CD4-positive, alpha-beta T cell treated with Interleukin-21 for 1 hour (primary cell): Measurements from ENCODE around the gene NAE1.
"Not testable (repeated sequence)": the region's sequence is repeated elsewhere in the genome, so short reads cannot be mapped to it uniquely, and the experiment has no call there.

Source experiments
- DNase-seq: peaks from one replicate; pipeline ENCODE4 v3.0.0-alpha.2; 2020

The NAE1 gene

DNA sequence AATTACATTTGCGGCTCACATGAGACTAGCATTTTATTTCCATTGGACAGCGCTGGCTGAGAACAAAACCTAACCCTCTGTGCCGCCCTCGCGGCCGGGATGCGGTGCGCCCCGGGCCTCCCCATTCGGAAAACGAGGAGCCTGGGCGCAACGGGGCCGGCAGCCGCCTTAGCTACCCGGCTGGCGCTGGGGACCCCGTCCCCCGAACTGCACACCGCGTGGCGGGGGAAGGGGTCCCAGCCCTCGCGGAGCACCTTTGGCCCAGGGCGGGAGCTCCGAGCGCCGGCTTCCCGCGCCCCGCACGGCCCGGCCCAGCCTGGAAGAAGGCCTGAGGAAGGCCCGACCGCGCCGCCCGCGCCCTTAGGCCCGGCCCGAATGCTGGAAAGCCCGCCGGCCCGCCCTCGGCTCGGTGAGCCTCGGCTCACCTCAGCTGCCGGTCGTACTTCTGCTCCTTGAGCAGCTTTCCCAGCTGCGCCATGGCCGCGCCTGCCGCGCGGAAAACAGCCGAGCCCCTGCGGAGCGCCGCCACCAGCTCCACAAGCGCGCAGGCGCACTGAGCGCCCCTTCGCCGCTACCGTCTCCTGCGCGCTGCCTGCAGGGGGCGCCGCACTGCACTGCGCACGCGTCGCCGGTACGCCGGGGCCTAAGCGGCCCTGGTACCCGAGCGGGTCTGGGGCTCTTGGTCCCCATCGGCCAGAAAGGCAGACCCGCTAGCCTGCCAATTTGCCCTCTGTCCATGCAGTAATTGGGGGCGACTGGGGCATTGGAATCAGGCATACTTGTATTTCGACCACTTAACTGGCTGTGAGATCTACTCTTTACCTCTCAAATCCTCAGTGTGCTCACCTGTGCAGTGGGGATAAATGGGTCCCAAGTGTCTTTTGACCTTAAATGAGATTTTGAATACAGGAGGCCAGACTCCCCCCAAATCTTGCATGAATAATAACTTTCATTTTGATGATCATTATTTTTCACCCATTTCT lies at the start of gene NAE1:
Gene NAE1 (minus strand): TSS at position 555 of the 983 bp plus-strand sequence. CDS start 77 bp downstream, at position 478.
- DNase-seq, result peak; percentile 90

DNA sequence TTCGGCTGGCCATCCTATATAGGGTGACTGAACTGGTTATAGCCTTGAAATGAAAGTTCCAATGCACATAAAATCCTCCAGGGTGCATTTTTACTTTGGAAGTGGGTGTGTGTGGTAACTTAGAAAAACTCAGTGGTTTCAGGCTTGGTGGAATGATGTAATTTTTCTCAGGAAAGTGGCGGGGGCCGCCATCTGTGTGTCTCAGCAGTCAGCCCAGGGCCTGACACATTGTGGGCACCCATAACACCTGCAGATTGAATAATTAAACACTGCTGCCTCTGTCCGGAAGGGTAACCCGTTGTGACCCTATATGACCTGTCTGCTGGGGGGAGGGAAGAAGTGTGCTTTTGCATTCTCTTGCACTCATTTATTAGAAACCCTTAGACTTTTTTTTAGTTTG lies 47.3 kb upstream of the NAE1 start:
- DNase-seq, result peak; percentile 7

- peak; percentile 6 for DNase-seq
Measured at GRCh38 chr16:66874079-66874775, 43.5 kb upstream of the NAE1 start.

DNA sequence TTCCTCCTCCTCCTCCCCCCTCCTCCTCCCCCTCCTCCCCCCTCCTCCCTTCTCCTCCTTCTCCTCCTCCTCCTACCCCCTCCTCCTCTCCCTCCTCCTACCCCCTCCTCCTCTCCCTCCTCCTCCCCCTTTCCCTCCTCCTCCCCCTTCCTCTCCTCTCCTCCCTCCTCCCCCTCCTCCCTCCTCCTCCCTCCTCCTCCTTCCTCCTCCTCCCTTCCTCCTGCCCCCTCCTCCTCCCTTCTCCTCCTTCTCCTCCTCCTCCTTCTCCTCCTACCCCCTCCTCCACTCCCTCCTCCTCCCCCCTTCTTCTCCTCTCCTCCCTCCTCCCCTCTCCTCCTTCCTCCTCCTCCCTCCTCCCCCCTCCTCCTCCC lies 42.9 kb upstream of the NAE1 start:
- no peak for DNase-seq

DNA sequence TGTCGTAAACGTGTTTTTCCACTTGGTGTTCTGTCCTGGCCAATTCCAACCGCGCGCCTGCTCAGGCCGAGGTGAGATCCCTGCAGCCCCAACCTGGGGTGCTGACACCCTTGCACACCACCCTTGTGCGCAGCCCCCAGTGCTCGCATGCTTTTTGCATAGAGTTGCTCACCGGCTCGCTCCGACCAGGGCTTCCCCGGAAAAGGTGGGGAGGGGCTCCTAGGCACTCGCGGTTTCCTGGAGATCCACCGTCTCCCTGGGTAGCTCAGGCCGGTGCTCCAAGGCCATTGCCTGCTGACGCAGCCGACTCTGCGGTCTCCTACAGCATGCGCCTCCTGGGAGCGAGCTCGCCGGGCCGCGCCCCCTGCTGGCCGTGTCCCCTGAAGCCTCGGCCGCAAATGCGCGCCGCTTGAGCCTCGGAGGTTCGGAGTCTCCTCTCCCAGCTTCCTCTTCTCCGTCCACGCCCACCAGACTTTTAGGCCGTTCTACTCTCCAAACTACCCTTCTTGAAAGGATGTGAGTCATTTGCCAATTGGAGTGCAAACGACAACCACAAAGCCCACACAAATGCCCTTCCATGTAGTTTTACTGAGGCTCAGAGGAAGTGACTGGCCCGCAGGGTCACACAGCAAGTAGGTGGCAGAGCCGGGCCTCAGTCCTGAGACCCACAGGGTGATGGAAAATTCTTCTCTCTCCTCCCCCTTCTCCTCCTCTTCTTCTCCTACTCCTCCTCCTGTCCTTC lies 42.3 kb upstream of the NAE1 start:
- DNase-seq, result peak; percentile 89

- no peak for DNase-seq
Measured at GRCh38 chr16:66872559-66872942, 41.8 kb upstream of the NAE1 start.

GRCh38 chr16:66871840-66872239 lies 41.1 kb upstream of the NAE1 start:
- no peak for DNase-seq

GRCh38 chr16:66871363-66871762 lies 40.6 kb upstream of the NAE1 start:
- not testable (repeated sequence) for DNase-seq

- no peak for DNase-seq
Measured at GRCh38 chr16:66869424-66869823, 38.6 kb upstream of the NAE1 start.

GRCh38 chr16:66863707-66864106 lies 32.9 kb upstream of the NAE1 start:
- DNase-seq, result no peak

- no peak for DNase-seq
Measured at GRCh38 chr16:66862023-66862520, 31.3 kb upstream of the NAE1 start.

DNA sequence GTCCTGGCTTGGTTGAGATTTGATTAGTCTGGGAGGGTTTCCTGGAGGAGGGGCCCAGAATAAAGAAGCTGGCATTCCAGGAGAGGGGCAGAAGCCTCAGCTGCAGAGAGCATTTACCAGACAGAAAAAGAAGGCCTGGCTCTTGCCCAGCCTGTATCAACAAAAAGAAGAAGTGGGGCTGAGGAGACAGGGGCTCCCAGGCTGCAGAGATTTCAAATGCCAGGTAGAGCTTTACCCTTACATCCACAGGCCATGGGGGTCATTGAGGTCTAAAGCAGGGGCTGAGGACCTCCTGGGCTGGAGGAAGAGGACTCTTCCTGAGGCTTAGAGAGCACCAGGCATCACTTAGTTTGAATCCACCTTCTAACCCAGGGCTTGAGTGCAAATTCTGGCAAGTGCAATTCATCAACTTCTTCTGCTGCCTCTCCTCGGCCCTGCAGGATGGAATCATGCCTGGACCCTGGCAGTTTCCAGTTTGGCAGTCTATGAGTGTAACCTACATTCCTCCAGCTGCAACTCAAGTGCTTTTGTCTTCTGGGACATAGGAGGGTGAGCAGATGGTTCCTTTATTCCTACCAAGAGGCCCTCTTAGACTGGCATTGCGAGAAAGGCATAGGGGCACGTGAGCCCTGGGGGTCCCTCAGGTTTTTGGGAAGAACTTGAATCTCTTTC lies 28.8 kb upstream of the NAE1 start:
- DNase-seq, result no peak

DNA sequence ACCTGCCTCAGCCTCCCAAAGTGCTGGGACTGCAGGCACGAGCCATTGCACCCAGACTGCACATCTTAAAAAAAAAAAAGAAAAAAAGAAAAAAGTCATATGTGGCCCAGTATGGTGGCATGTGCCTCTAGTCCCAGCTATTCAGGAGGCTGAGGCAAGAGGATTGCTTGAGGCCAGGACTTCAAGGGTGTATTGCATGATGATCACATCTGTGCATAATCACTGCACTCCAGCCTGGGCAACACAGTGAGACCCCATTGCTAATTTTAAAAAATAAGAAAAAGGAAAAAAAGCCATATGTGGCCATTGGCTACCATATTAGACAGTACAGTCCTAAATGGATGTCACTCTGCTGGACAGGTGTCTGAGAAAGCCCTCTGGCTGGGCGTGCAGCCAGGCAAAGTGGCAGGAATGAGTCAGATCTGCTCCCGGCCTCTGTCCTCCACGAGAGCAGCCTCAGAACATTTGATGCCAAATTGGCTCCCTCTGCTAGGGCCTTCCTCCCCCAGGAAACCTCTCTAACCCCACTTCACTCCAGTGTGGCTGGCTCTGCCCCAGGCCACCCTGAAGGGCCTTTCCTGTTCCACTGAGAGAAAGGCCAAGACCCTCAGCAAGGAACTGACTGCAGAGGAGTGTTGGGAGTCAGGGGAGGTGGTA lies 28.1 kb upstream of the NAE1 start:
- no peak for DNase-seq

- DNase-seq, result no peak
Measured at GRCh38 chr16:66857437-66857836, 26.7 kb upstream of the NAE1 start.

DNA sequence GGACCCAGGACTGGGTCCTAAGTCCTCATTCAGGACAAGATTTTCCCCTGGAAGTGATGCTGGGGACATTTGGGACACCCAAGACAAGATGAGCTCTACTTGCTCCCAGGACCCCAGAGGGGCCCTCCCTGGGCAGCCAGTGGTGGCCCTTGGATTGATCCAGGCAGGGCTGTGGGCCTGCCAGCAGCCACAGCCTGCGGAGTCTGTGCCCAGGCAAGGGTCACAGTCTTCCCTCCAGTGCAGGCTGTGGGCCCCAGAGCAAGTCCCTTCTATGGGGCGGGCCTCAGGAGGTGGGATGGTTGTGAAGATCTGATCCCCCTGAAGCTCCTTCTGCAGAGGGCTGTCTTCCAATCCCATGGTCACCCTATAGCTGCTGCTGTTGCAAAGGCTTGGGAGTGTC lies 26.0 kb upstream of the NAE1 start:
- no peak for DNase-seq

DNA sequence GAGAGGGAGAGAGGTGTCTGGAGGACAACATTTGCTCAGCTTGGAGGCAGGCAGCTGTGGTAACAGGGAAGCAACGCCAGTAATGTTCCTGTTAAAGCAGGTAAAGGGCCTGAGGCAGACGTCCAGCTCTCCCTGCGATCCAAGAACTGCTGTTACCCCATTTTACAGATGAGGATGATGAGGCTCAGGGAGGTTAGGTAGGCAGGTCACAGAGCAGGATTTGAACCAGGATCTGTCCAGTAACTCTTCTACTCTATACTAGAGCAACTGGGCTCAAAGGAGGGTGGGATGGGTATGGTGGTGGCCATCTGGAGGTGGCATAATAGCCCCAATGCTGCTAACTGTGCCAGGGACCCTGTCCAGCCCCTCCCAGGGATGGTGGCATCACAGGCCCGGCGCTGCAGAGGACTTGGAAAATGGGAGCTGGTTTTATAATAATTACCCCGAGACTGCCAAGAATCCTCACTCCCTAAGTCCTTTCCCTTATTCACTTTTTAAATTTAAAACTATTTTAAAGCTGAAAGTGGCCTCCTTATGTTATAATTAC lies 25.5 kb upstream of the NAE1 start:
- DNase-seq, result no peak

DNA sequence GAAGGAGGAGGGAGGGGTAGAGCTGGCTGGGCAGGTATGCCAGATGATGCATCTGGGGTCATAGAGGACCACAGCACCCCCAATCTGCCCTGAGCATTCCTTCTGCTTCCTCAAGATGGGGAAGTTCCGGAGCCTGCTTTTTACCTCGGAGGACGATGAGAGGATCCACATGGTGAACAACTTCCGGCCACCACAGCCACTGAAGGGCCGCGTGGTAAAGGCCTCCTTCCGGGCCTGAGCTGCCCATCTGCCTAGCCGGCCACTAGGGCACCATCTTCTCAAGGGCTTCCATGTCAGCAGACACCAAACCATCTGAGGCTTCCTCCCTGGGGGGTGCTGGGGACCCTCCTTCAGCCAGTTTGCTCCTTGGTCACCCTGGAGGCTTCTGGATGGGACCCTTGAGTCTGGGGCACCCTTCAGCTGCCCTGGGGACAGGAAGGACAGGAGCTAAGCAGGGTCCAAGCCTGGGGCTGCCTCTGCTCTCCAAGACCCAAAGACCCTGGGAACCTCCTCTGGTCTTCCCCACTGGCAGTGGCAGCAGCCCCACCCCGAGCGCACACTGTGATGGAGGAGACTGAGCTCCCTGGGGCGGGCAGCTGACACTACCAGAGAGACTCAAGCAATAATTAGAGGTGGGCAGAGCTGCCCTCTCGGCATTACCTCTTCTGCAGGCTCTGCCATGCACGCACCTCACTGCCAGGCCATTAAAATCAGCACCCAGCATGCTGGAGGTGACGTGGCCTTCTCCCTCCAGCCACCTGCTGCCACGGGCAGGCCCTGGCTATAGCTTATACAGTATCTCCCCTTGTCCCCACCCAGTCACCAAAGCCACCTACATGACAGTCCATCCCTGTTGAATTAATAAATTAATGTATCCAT lies 22.7 kb upstream of the NAE1 start:
- DNase-seq, result no peak

DNA sequence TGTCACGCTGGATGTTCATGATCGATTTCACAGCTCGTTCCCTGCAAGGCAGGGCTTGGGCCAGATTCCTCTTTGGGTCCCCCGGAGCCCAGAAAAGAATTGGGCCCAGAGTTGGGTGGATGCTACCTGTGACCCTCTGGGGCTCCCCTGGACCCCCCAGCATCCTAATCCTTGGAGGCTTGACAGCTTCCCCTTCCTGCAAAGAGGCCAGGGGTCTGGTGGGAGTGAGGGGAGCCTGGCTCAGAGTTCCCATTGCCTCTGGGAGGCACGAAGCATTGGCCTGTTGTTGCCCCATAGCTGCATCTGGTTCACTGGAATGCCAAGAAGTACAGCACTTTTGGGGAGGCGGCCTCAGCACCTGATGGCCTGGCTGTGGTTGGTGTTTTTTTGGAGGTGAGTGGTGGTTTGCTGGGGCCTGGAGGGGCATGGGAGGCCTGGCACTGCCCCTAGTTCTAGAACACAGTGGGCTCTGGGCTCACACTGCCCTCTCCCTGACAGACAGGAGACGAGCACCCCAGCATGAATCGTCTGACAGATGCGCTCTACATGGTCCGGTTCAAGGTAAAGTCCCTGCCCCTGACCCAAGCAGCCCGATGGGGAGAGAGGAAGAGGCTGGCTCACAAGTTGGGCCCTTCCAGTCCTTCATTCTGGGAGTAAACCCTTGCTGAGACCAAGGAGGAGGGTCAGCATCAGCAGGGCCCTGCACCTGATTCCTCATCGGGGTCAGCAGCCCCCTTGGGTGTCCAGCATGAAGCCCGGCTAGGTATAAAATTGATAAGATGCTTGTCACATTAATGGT lies 20.6 kb upstream of the NAE1 start:
- no peak for DNase-seq

GRCh38 chr16:66850115-66850815 lies 19.5 kb upstream of the NAE1 start:
- no peak for DNase-seq
